ENCODE results near the gene LAMB4. TPM values are rescaled to one million over a fixed set of nuclear protein-coding genes. Genes with fewer than 3 reads are reported as not detected.

Gene LAMB4
- polyA plus RNA-seq, 1 donor: 0.70 TPM

DNA sequence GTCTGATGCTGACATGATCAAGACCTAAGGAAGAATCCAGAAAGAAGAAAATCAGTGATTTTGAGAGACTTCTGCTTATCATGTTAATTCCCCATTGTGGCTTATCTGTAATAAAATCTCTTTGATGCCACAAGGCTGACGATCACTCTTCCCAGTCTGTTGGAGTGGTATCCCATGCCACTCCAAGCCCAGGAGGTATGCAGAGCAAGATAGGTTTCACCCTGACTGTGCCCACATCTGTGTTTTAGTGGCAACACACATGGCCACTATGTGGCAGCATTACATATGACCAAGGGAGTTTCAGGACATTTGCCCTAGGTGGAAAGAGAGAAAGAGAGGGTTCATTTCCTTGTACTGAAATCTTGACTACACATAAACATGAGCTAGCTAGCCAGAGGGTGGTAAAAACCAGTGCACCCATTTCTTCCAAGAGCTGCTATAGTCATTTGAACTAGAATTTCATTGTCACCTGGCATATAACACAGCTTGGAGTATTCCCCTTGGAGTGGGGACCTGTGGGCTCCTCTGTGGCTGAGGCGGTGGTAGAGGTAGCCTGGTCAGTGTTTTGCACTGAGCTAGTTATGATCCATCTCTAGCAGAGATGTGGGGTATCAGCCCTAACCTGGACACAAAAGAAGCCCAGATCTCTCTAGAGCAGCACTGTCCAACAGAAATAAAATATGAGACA is 20.8 kb downstream of the LAMB4 start:
- no peak for DNase-seq

- no peak for DNase-seq
These were observed 22.0 kb downstream of the LAMB4 start for GRCh38 chr7:108108131-108108530.

DNA sequence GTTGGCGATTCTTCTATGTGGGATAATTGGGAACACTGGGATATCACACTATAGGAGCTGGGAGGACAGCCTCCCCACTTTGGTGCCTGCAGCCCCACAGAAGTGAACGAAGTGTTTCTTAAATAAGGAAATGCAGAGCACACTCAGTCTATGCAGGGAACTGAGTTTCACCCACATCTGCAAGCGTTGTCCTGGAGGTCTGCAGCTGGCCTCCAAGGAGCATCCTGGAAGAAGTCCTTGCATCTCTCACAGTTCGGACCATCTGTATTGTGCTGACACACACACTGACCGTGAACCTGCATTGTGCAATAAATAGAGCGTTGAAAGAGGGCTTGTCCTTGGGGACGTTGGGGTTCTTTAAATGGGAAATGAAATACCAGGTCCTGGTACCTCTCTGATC is 25.8 kb downstream of the LAMB4 start:
- no peak for DNase-seq

- no peak for DNase-seq
These were observed 26.4 kb downstream of the LAMB4 start for GRCh38 chr7:108103558-108104298.

- DNase-seq: no peak
These were observed 27.4 kb downstream of the LAMB4 start for GRCh38 chr7:108102671-108103312.

- DNase-seq: no peak
These were observed 28.4 kb downstream of the LAMB4 start for GRCh38 chr7:108101759-108102158.

GRCh38 chr7:108099713-108100112 is 30.4 kb downstream of the LAMB4 start:
- DNase-seq: no peak

DNA sequence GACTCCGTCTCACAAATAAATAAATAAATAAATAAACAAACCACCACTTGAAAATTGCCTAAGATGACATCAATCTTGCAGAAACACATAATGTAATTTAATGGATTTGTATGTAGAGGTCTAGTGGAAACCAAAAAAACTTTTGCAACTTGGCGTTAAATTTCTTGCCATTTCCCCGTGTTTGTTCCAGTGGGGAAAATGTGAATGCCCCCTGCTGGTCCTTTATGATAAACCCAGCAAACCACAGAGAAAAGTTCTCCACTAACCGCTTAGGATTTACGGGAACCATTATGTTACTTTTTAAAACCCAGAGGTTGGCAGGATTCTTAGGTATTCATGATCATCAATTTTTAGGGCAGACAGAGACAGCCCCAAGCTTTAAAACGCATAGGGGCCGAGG is 32.5 kb downstream of the LAMB4 start:
- no peak for DNase-seq

- no peak for DNase-seq
These were observed 33.2 kb downstream of the LAMB4 start for GRCh38 chr7:108096996-108097395.

GRCh38 chr7:108094933-108095710 is 35.0 kb downstream of the LAMB4 start:
- no peak for DNase-seq

DNA sequence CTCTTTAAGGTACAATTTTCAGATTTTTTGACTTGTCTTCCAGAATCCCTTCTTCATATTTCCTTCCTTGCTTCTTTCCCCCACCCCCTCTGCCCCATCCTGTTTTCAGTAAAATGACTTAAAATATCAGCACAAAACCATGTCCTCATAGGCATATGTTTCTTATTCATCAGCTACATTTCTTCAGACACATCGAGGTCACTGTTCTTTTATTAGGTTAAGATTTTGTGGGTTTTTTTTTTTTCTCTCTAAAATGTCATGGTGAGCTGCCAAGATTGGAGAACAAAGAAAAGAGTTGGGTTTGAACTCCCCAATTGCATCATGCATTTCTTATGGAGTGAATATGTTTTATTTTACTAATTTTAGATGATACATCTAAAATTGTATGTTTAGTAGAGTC is 35.8 kb downstream of the LAMB4 start:
- no peak for DNase-seq

- no peak for DNase-seq
These were observed 36.3 kb downstream of the LAMB4 start for GRCh38 chr7:108093851-108094331.

DNA sequence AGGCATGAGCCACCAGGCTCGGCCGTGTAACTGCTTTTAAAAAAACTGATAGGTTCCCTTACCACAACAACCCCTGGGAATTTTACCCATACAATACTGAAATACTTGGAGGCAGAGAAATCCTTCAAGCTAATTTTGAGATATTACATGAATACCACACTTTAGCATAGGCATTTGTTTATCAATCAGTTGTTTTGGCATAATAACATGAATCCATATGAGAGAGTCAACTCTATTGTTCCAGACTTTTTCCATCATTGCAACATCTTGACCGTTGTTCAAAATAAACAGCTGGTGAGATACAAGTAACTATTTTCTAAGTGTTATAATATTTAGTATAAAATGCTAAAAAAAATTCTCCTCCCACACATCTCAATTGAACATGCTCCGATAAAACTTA is 36.8 kb downstream of the LAMB4 start:
- DNase-seq: no peak

GRCh38 chr7:108091461-108091831 is 38.7 kb downstream of the LAMB4 start:
- DNase-seq: no peak

- DNase-seq: no peak
These were observed 39.2 kb downstream of the LAMB4 start for GRCh38 chr7:108090791-108091460.

DNA sequence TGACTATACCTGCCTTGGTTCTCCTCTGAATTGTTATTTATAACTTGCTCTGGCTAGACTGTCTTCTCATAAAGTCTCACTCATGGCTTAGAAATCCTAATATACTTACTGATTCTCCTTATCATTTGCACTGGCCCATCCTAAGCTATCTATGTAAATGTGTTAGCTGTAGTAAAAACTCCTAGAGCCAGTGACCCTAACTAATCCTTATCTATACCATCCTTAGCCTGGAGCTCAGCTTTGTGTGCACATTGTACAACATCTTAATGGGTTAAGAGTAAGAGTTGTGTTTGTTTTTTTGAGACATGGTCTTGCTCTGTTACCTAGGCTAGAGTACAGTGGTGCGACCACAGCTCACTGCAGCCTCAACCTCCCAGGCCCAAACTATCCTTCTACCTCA is 40.8 kb downstream of the LAMB4 start:
- DNase-seq: no peak

- no peak for DNase-seq
These were observed 41.4 kb downstream of the LAMB4 start for GRCh38 chr7:108088729-108089128.

DNA sequence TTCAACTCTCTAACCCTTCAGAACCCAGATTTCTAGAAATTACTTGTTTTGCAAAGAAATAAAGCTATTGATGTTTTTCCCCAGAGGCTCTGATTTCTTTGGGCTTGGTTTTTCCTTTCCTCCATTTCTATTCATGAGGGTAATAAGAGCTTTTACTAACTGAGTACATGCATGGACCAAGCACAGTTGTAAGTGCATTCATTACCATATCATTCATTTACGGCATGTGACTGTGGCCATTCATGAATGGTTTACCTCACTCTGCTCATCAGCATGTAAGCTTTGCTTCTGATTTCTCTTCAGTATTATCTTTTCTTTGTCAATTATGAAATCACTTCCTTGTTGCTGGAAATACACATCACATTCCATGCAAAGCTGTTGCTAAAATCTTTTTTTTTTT is 42.4 kb downstream of the LAMB4 start:
- no peak for DNase-seq

DNA sequence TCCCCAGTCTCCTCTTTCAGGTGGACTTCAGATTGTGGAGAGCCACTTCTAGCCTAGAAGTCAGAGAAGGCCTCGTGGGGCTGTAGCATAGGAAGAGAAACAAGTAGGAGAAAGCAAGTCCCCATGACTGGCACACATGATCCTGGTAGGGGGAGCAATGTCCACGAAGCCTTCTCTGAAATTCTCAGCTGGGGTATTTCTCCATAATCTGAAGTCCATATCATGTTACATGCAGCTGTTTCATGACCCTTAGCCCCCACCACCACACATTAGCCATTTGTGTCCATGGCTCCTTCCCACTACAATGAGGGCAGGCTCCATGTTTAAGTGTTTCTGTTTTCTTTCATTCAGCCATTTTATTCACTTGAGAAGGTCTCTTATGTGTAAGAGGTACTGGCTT is 43.2 kb downstream of the LAMB4 start:
- no peak for DNase-seq

DNA sequence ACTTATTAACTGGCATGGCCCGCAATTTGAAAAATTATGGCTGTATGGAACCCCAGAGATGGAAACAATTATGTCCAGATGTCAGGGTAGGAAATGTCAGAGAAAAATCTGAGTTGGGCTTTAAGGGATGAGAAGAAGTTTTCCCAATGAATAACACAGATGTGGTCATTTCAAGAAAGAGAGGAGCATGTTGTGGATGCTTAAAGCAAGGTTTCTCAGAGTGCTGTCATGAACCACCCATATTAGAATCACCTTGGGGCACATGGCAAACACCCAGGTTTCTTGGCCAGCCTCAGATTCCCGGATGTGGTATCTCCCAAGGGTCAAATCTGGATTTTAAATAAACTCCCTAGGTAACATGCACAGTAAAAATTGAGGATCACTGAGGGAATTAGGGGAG is 43.6 kb downstream of the LAMB4 start:
- DNase-seq: no peak

- DNase-seq: no peak
These were observed 46.2 kb downstream of the LAMB4 start for GRCh38 chr7:108083980-108084379.
